Measurements from ENCODE around the gene CYSLTR2.

GRCh38 chr13:48709213-48709612 is 55.5 kb downstream of the CYSLTR2 start:
- no peak for TF ChIP-seq CTCF (IDR thresholded peaks at IDR 0.05)
- TF ChIP-seq POLR2A (IDR thresholded peaks at IDR 0.05) = no peak
- TF ChIP-seq EP300 (IDR thresholded peaks at IDR 0.05) = no peak
